IMR-90 (cell line): ENCODE results near the gene NFIA. TPM values are rescaled to one million over a fixed set of nuclear protein-coding genes. Genes with fewer than 3 reads are reported as not detected.

Experiments used
- ATAC-seq: fragments of 200-7000 bp; cut with Tn5 transposase; 2 replicates; pipeline ENCODE4 v1.9.1; 2020; ENCODE audit warnings: low read depth, mild to moderate bottlenecking, moderate library complexity
- BruUV-seq: library from RNA; stranded (reverse); fragments of 400-500 nt; replicated peaks from 2 replicates; lab custom pipeline; 2021; lab: Mats Ljungman, UMichigan
- CTCF ChIA-PET: fragments of 300-600 bp; formaldehyde crosslinking; extraction: SDS; loops from one replicate; lab custom pipeline; 2021; ENCODE audit warnings: antibody characterized with exemption; lab: Yijun Ruan, JAX
- POLR2A ChIA-PET: fragments of 300-600 bp; sonication (Branson Sonifier 250); formaldehyde crosslinking; loops from one replicate; lab custom pipeline; 2022; ENCODE audit warnings: antibody characterized with exemption; ENCODE audit not compliant: unreplicated experiment; lab: Charles Lee
- DNase-seq: peaks from one replicate; pipeline ENCODE4 v3.0.0; 2013
- H2AFZ ChIP-seq: replicated peaks from 2 replicates; pipeline ENCODE3; 2013; ENCODE audit warnings: low read length, mild to moderate bottlenecking; ENCODE audit not compliant: poor library complexity
- H2AK5ac ChIP-seq: 2 replicates; pipeline ENCODE4 v1.6.1; 2013; ENCODE audit warnings: low read depth, low read length, inconsistent platforms
- H2AK9ac ChIP-seq: replicated peaks from 2 replicates; pipeline ENCODE3; 2013; ENCODE audit warnings: mild to moderate bottlenecking, low read depth, low read length, moderate library complexity; ENCODE audit not compliant: poor library complexity
- H2BK120ac ChIP-seq: 2 replicates; pipeline ENCODE4 v1.6.1; 2013; ENCODE audit warnings: low read depth, low read length, inconsistent platforms
- H2BK15ac ChIP-seq: 3 replicates; pipeline ENCODE4 v1.6.1; 2013; ENCODE audit warnings: low read depth, low read length, inconsistent platforms
- H2BK20ac ChIP-seq: 2 replicates; pipeline ENCODE4 v1.6.1; 2013; ENCODE audit warnings: low read depth, mild to moderate bottlenecking, inconsistent platforms, low read length, moderate library complexity
- H2BK5ac ChIP-seq: 2 replicates; pipeline ENCODE4 v1.6.1; 2013; ENCODE audit warnings: mild to moderate bottlenecking, low read depth, low read length, inconsistent platforms; ENCODE audit not compliant: poor library complexity, severe bottlenecking
- H3K14ac ChIP-seq: replicated peaks from 2 replicates; pipeline ENCODE4 v1.6.1; 2013; ENCODE audit warnings: low read depth, low read length, inconsistent platforms
- H3K18ac ChIP-seq: 2 replicates; pipeline ENCODE4 v1.6.1; 2013; ENCODE audit warnings: low read depth, low read length, control low read depth
- H3K23ac ChIP-seq: 2 replicates; pipeline ENCODE4 v1.6.1; 2013; ENCODE audit warnings: low read depth, low read length, inconsistent platforms
- H3K27ac ChIP-seq: 2 replicates; pipeline ENCODE4 v1.5.1; 2013; ENCODE audit warnings: mild to moderate bottlenecking, control low read depth, low read length; ENCODE audit not compliant: insufficient read depth
- H3K27me3 ChIP-seq: 2 replicates; pipeline ENCODE4 v1.6.1; 2013; ENCODE audit warnings: low read length; ENCODE audit not compliant: control insufficient read depth, insufficient read depth
- H3K36me3 ChIP-seq: 2 replicates; pipeline ENCODE4 v1.6.1; 2013; ENCODE audit warnings: low read length, mixed read lengths; ENCODE audit not compliant: control insufficient read depth, insufficient read depth
- H3K4ac ChIP-seq: 2 replicates; pipeline ENCODE4 v1.6.1; 2013; ENCODE audit warnings: low read depth, low read length, inconsistent platforms
- H3K4me1 ChIP-seq: 2 replicates; pipeline ENCODE4 v1.6.1; 2013; ENCODE audit warnings: low read length, mixed read lengths; ENCODE audit not compliant: control insufficient read depth, insufficient read depth
- H3K4me2 ChIP-seq: 2 replicates; pipeline ENCODE4 v1.6.1; 2013; ENCODE audit warnings: low read depth, mild to moderate bottlenecking, control low read depth, low read length, moderate library complexity
- H3K4me3 ChIP-seq: 2 replicates; pipeline ENCODE4 v1.5.1; 2013; ENCODE audit warnings: low read depth, mild to moderate bottlenecking, control low read depth, low read length, moderate library complexity; ENCODE audit not compliant: insufficient read depth
- H3K56ac ChIP-seq: 2 replicates; pipeline ENCODE4 v1.6.1; 2013; ENCODE audit warnings: low read length, inconsistent platforms; ENCODE audit not compliant: insufficient read depth; ENCODE audit errors: extremely low read depth
- H3K79me1 ChIP-seq, 2 experiments: 2 replicates each; pipeline ENCODE4 v1.6.1; 2013; ENCODE audit warnings: low read length in 2 of 2, inconsistent platforms in 1 of 2, low read depth in 1 of 2
- H3K9ac ChIP-seq: 2 replicates; pipeline ENCODE4 v1.6.1; 2013; ENCODE audit warnings: low read depth, low read length, control low read depth
- H3K9me1 ChIP-seq: 2 replicates; pipeline ENCODE4 v1.6.1; 2013; ENCODE audit warnings: low read length, inconsistent platforms; ENCODE audit not compliant: insufficient read depth
- H3K9me3 ChIP-seq: 2 replicates; pipeline ENCODE4 v1.6.1; 2013; ENCODE audit warnings: low read length; ENCODE audit not compliant: control insufficient read depth, insufficient read depth
- H4K20me1 ChIP-seq: 2 replicates; pipeline ENCODE4 v1.6.1; 2013; ENCODE audit warnings: low read length, inconsistent platforms; ENCODE audit not compliant: insufficient read depth
- H4K5ac ChIP-seq: 2 replicates; pipeline ENCODE4 v1.6.1; 2013; ENCODE audit warnings: mild to moderate bottlenecking, low read depth, low read length, control low read depth
- H4K8ac ChIP-seq, 2 experiments: 2 replicates each; pipeline ENCODE4 v1.6.1; 2013; ENCODE audit warnings: low read depth in 2 of 2, low read length in 2 of 2, control low read depth in 1 of 2, inconsistent platforms in 1 of 2
- H4K91ac ChIP-seq: 2 replicates; pipeline ENCODE4 v1.6.1; 2013; ENCODE audit warnings: low read depth, low read length, inconsistent platforms; ENCODE audit not compliant: insufficient read depth
- BHLHE40 ChIP-seq: fragments of 150-350 bp; IDR thresholded peaks from 2 replicates; pipeline ENCODE4 v1.6.1; 2016; ENCODE audit warnings: mild to moderate bottlenecking, low read depth, low read length
- CEBPB ChIP-seq: IDR thresholded peaks from 2 replicates; pipeline ENCODE4 v1.6.1; 2012; ENCODE audit warnings: low read depth, low read length, improper control_type of control experiment
- CHD1 ChIP-seq: IDR thresholded peaks from 2 replicates; pipeline ENCODE4 v1.6.1; 2012; ENCODE audit warnings: low read depth, low read length, improper control_type of control experiment
- CTCF ChIP-seq: conservative IDR thresholded peaks from 2 replicates; pipeline ENCODE4 v1.5.1; 2012; ENCODE audit warnings: mild to moderate bottlenecking, low read depth, low read length, improper control_type of control experiment
- MAZ ChIP-seq: IDR thresholded peaks from 2 replicates; pipeline ENCODE4 v1.6.1; 2012; ENCODE audit warnings: low read depth, mild to moderate bottlenecking, low read length, improper control_type of control experiment, moderate library complexity, borderline replicate concordance
- MXI1 ChIP-seq: IDR thresholded peaks from 2 replicates; pipeline ENCODE4 v1.6.1; 2012; ENCODE audit warnings: low read depth, mild to moderate bottlenecking, low read length, moderate library complexity, borderline replicate concordance
- NFE2L2 ChIP-seq: fragments of 150-350 bp; IDR thresholded peaks from 2 replicates; pipeline ENCODE4 v1.6.1; 2016; ENCODE audit warnings: low read depth, mild to moderate bottlenecking, low read length
- RAD21 ChIP-seq: IDR thresholded peaks from 2 replicates; pipeline ENCODE4 v1.6.1; 2012; ENCODE audit warnings: low read length, improper control_type of control experiment
- RFX5 ChIP-seq: IDR thresholded peaks from 2 replicates; pipeline ENCODE4 v1.8.0; 2012; ENCODE audit warnings: low read depth, mild to moderate bottlenecking, low read length, moderate library complexity
- WGBS, 2 experiments: methylation state at CpG; one replicate each; pipeline versions ENCODE4 v1.1.5 to v1.1.7; 2013; ENCODE audit warnings: missing lambda C conversion rate in 2 of 2; ENCODE audit not compliant: insufficient read length in 1 of 2; ENCODE audit errors: extremely low coverage in 2 of 2; 5-methylcytosine and 5-hydroxymethylcytosine counted together
- dilution Hi-C: fragments of 300-500 bp; cut with HindIII; formaldehyde crosslinking; loops from one replicate; pipeline ENCODE4 v1.14.3; 2018; ENCODE audit warnings: low sequenced_read_pairs; ENCODE audit not compliant: unreplicated experiment
- in situ Hi-C: fragments of 300-500 bp; cut with MboI; formaldehyde crosslinking; loops from 3 replicates; pipeline ENCODE4 v1.14.3; 2019; ENCODE audit warnings: low sequenced_read_pairs, inconsistent platforms, mixed read lengths
- intact Hi-C: fragments of 100-400 bp; cut with micrococcal nuclease; formaldehyde crosslinking; loops from 2 replicates; pipeline ENCODE4 v1.10.0; 2022
- polyA plus RNA-seq, 3 experiments: library from polyadenylated mRNA; depleted of rRNA; stranded (reverse); fragments of >200 nt; gene quantifications; 2 replicates each; pipeline ENCODE4 v1.2.3, GENCODE V29; 2012; ENCODE audit warnings: low replicate concordance in 1 of 3
- total RNA-seq: library from RNA; depleted of rRNA; stranded (reverse); fragments of >200 nt; gene quantifications from 2 replicates; pipeline ENCODE4 v1.2.3, GENCODE V29; 2012

Gene NFIA
- total and polyA plus RNA-seq, 2 of the 4 experiments (the other 2 are of a cell fraction) = 1.6 to 2.2 TPM

DNA sequence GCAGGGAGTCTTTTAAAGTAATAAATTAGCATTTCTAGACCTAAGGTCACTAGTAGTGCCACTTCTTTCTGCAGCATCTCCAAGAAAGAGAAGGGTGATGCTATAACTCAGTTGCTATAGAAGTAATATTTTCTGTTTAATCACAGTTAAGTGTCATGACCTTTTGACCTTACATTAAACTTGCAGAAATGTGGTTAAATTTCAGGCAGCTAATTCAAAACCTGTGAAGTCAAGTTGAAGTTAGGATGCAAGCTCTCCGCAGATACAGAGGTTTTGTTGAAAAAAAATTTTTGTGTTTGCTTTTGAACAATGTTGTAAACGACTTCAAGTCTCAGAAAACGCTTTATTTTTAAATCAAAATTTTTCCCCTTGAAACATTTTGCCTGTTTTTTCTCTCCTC lies 193.9 kb downstream of the NFIA start:
- Histone ChIP-seq H3K18ac (no peak overlapping the region), H3K4me3 (no peak overlapping the region), H3K4me1 (peaks cover 2% of the 10 kb centered on the region; the same call in 1 of the 2 replicates), H4K8ac (no peak overlapping the region), H3K23ac (no peak overlapping the region), H2BK15ac (no peak overlapping the region), H3K9me1 (no peaks in the 10 kb centered on the region), H4K91ac (no peak overlapping the region), H2BK5ac (no peak overlapping the region), H3K4me2 (no peak overlapping the region), H3K56ac (no peak overlapping the region), H4K5ac (no peak overlapping the region), H4K20me1 (no peaks in the 10 kb centered on the region), H3K27ac (no peak overlapping the region), H2BK20ac (no peak overlapping the region), H2BK120ac (no peak overlapping the region), H2AK5ac (no peak overlapping the region), H3K9me3 (no peaks in the 10 kb centered on the region), H3K36me3 (no peaks in the 10 kb centered on the region), H2AFZ (no peak overlapping the region), H3K27me3 (no peaks in the 10 kb centered on the region), H3K14ac (no peak overlapping the region), H2AK9ac (no peak overlapping the region), H3K4ac (no peak overlapping the region), H3K79me1 (no peaks in the 10 kb centered on the region), H3K9ac (no peak overlapping the region)
- DNase-seq (no peak), ATAC-seq (no peak)
- no CpG with 5 or more reads among the region's 3 CpGs for WGBS, 2 experiments
- dilution Hi-C loops = no loop called here
- TF ChIP-seq CHD1 = no peak
- no peak for TF ChIP-seq CTCF
- no peak for TF ChIP-seq RAD21
- no peak for TF ChIP-seq RFX5
- no peak for TF ChIP-seq BHLHE40
- no peak for TF ChIP-seq MXI1
- no peak for TF ChIP-seq NFE2L2
- no peak for TF ChIP-seq MAZ
- no peak for TF ChIP-seq CEBPB
- POLR2A ChIA-PET = no interaction called here
- CTCF ChIA-PET = no interaction called here
- in situ Hi-C loops = no loop called here
- intact Hi-C loops = no loop called here
- no TSS peak for BruUV-seq
